HepG2 (cell line): Measurements from ENCODE around the gene NUCB1. TPM values are rescaled to one million over a fixed set of nuclear protein-coding genes. Genes with fewer than 3 reads are reported as not detected.

Experiments used
- ARID4A ChIP-seq: sonication (generic); formaldehyde crosslinking; IDR thresholded peaks from 2 replicates; pipeline ENCODE4 v1.5.0; 2020; ENCODE audit warnings: mild to moderate bottlenecking, missing genetic modification reagents, borderline replicate concordance
- CCDC6 ChIP-seq: sonication (generic); formaldehyde crosslinking; IDR thresholded peaks from 2 replicates; pipeline ENCODE4 v1.8.1; 2022; ENCODE audit warnings: mild to moderate bottlenecking, missing genetic modification reagents, moderate library complexity
- ELF1 ChIP-seq: sonication (generic); formaldehyde crosslinking; IDR thresholded peaks from 2 replicates; pipeline ENCODE4 v1.4.0; 2020; ENCODE audit warnings: missing genetic modification reagents
- FOXJ3 ChIP-seq: sonication (generic); formaldehyde crosslinking; IDR thresholded peaks from 2 replicates; pipeline ENCODE4 v1.4.0; 2020; ENCODE audit warnings: missing genetic modification reagents, mild to moderate bottlenecking, borderline replicate concordance
- IRF2 ChIP-seq: IDR thresholded peaks from 2 replicates; pipeline ENCODE4 v1.6.1; 2018; ENCODE audit warnings: missing genetic modification reagents, missing compliant biosample characterization
- MAX ChIP-seq: IDR thresholded peaks from 2 replicates; pipeline ENCODE4 v1.6.1; 2012; ENCODE audit warnings: inconsistent platforms
- MIER3 ChIP-seq: IDR thresholded peaks from 2 replicates; pipeline ENCODE4 v1.6.1; 2016; ENCODE audit warnings: missing compliant biosample characterization, borderline replicate concordance
- NFAT5 ChIP-seq: sonication (generic); formaldehyde crosslinking; IDR thresholded peaks from 2 replicates; pipeline ENCODE4 v1.4.0; 2020; ENCODE audit warnings: missing genetic modification reagents
- POLR2AphosphoS5 ChIP-seq: IDR thresholded peaks from 2 replicates; pipeline ENCODE4 v1.6.1; 2012; ENCODE audit warnings: low read depth, low read length
- SRSF1 ChIP-seq: fragments of 200-400 bp; formaldehyde crosslinking; optimal IDR thresholded peaks from 2 replicates; pipeline ENCODE3; 2017; ENCODE audit warnings: mild to moderate bottlenecking, low read depth, low read length, moderate library complexity
- ZNF10 ChIP-seq: sonication (generic); formaldehyde crosslinking; IDR thresholded peaks from 2 replicates; pipeline ENCODE4 v1.4.0; 2020; ENCODE audit warnings: mild to moderate bottlenecking, low read depth, missing genetic modification reagents, borderline replicate concordance
- ZNF574 ChIP-seq: sonication (generic); formaldehyde crosslinking; IDR thresholded peaks from 2 replicates; pipeline ENCODE4 v1.4.0; 2020; ENCODE audit warnings: missing genetic modification reagents
- ZNF598 ChIP-seq: sonication (generic); formaldehyde crosslinking; IDR thresholded peaks from 2 replicates; pipeline ENCODE4 v1.5.1; 2020; ENCODE audit warnings: mild to moderate bottlenecking, missing genetic modification reagents, borderline replicate concordance
- ZNF740 ChIP-seq: sonication (generic); formaldehyde crosslinking; IDR thresholded peaks from 2 replicates; pipeline ENCODE4 v1.4.0; 2020; ENCODE audit warnings: missing genetic modification reagents
- ZNF766 ChIP-seq: sonication (generic); formaldehyde crosslinking; IDR thresholded peaks from 2 replicates; pipeline ENCODE4 v1.5.0; 2020; ENCODE audit warnings: missing genetic modification reagents, borderline replicate concordance
- polyA plus RNA-seq, 8 experiments: library from polyadenylated mRNA; depleted of rRNA in 3 of 8; stranded (reverse) in 7 of 8; unstranded in 1 of 8; fragments of >200 nt; fragmentation: Illumina TruSeq in 4 of 8; extraction: Trizol in 4 of 8; gene quantifications; 2 replicates each; pipeline versions ENCODE4 v1.2.1 to v1.2.3, GENCODE V29; 2011 to 2016; ENCODE audit warnings: low read depth in 4 of 8, missing spikeins in 1 of 8, mixed read lengths in 1 of 8; ENCODE audit not compliant: insufficient read depth in 1 of 8
- total RNA-seq, 5 experiments: library from RNA; depleted of rRNA; stranded (reverse); fragments of >200 nt; fragmentation: Illumina TruSeq; extraction: Trizol; gene quantifications; 2 replicates each; pipeline ENCODE4 v1.2.3, GENCODE V29; 2016; ENCODE audit warnings: low read depth in 1 of 5

The NUCB1 gene
- total and polyA plus RNA-seq, 2 of the 13 experiments (the other 11 are each of a cell fraction or from before 2014, with no cell fraction given): 82.3 to 106 TPM

- TF ChIP-seq ZNF574: 0 out of 2 replicates have a peak, but pooled peaks have one; percentile 2
- peak; percentile 78; the same call in 1 of the 2 replicates for TF ChIP-seq ZNF766
- no peak for TF ChIP-seq ZNF740 (CRISPR knock-in tag)
- 0 out of 2 replicates have a peak, but pooled peaks have one; percentile 5 for TF ChIP-seq ARID4A (CRISPR knock-in tag)
- 0 out of 2 replicates have a peak, but pooled peaks have one; percentile 24 for TF ChIP-seq IRF2 (CRISPR knock-in tag)
- TF ChIP-seq SRSF1: peak; percentile 84
- no peak for TF ChIP-seq FOXJ3 (CRISPR knock-in tag)
- peak; percentile 72; the same call in 1 of the 2 replicates for TF ChIP-seq NFAT5
- TF ChIP-seq POLR2AphosphoS5: peak; percentile 4; the same call in 1 of the 2 replicates
- peak; percentile 94; the same call in 1 of the 2 replicates for TF ChIP-seq ZNF598 (CRISPR knock-in tag)
- no peak for TF ChIP-seq MIER3 (CRISPR knock-in tag)
- TF ChIP-seq MAX: 0 out of 2 replicates have a peak, but pooled peaks have one; percentile 32
- 0 out of 2 replicates have a peak, but pooled peaks have one; percentile 5 for TF ChIP-seq ELF1 (CRISPR knock-in tag)
- TF ChIP-seq ZNF10: no peak
- peak; percentile 16; the same call in 1 of the 2 replicates for TF ChIP-seq CCDC6 (CRISPR knock-in tag)
Measured at GRCh38 chr19:48965806-48966540, 65.9 kb downstream of the NUCB1 start (continued).
